AG04450 (cell line): ENCODE data around the gene NMT1. TPM values are rescaled to one million over a fixed set of nuclear protein-coding genes. Genes with fewer than 3 reads are reported as not detected.

Source experiments
- CTCF ChIA-PET: fragments of 300-600, 350-600 bp; formaldehyde crosslinking; extraction: SDS; loops from one replicate; lab custom pipeline; 2022; ENCODE audit warnings: antibody characterized with exemption, inconsistent platforms; lab: Charles Lee
- POLR2A ChIA-PET: fragments of 350-600 bp; formaldehyde crosslinking; extraction: SDS; loops from one replicate; lab custom pipeline; 2021; ENCODE audit warnings: antibody characterized with exemption, inconsistent platforms; lab: Yijun Ruan, JAX
- DNase-seq: peaks from one replicate; pipeline ENCODE4 v3.0.0-alpha.2; 2011; ENCODE audit warnings: low read depth, low spot score
- H3K27ac ChIP-seq: one replicate; pipeline ENCODE4 v1.5.1; 2012; ENCODE audit warnings: low read depth, low read length, control low read depth
- H3K27me3 ChIP-seq: one replicate; pipeline ENCODE4 v1.6.0; 2012; ENCODE audit warnings: low read length; ENCODE audit not compliant: control insufficient read depth, insufficient read depth
- H3K4me3 ChIP-seq: 2 replicates; pipeline ENCODE4 v1.5.1; 2011; ENCODE audit warnings: mild to moderate bottlenecking, low read depth, low read length, control low read depth
- H3K9me3 ChIP-seq: 2 replicates; pipeline ENCODE4 v1.5.1; 2012; ENCODE audit warnings: low read length; ENCODE audit not compliant: control insufficient read depth, insufficient read depth
- polyA plus RNA-seq: library from polyadenylated mRNA; depleted of rRNA; stranded (reverse); fragments of >200 nt; gene quantifications from 2 replicates; pipeline ENCODE4 v1.2.3, GENCODE V29; 2011
- TF ChIP-seq, protein P1 (sequence below): IDR thresholded peaks from 2 replicates; pipeline ENCODE4 v1.5.1; 2011; ENCODE audit warnings: low read depth, low read length, control low read depth, inconsistent platforms

NMT1 gene
- polyA plus RNA-seq, 1 experiment, result 63.6 TPM

DNA sequence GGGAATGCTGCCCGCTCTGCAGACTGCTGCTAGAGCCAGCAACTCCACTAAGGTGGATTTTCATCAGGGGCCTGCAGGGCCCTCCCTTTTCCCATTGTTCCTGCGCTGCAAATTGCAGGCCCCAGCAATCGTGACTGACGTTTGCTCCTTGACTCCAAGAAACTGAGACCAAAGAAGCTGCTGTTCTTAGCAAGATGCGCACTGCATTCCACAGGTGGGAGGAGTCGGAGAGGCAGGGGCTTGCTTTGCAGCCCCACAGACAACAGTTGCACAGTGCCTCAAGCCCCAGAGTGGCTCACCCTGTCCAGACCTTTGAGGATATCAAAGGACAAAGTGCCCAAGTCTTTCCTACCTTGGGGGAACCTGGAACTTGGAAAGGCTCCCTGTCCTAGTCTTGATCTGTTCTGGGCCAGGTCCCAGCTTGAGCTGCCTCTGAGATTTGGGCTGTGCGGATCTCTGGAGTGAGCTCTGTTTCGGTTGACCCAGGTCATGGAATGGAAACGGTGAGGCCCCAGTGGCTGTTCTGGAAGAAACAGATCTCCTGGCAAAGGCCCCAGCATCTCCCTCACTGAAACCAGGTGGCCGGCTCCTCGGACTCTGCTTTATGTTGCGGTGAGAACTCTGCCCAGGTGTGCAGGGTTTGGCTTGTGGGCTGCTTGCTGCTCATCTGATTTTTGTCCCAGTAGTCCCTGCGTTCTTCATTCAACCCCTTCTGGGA lies 46.3 kb downstream of the NMT1 start:
- Histone ChIP-seq H3K4me3 (no peak overlapping the region), H3K27me3 (no peaks in the 10 kb centered on the region), H3K9me3 (no peaks in the 10 kb centered on the region; the same call in 1 of the 2 replicates), H3K27ac (no peak overlapping the region)
- CTCF ChIA-PET, result interaction anchor here (1.8 kb wide), 1 partner anchor 28 kb away, joined by 9 read pairs; the partner anchor contains the start of gene ACBD4
- TF ChIP-seq, protein P1, sequence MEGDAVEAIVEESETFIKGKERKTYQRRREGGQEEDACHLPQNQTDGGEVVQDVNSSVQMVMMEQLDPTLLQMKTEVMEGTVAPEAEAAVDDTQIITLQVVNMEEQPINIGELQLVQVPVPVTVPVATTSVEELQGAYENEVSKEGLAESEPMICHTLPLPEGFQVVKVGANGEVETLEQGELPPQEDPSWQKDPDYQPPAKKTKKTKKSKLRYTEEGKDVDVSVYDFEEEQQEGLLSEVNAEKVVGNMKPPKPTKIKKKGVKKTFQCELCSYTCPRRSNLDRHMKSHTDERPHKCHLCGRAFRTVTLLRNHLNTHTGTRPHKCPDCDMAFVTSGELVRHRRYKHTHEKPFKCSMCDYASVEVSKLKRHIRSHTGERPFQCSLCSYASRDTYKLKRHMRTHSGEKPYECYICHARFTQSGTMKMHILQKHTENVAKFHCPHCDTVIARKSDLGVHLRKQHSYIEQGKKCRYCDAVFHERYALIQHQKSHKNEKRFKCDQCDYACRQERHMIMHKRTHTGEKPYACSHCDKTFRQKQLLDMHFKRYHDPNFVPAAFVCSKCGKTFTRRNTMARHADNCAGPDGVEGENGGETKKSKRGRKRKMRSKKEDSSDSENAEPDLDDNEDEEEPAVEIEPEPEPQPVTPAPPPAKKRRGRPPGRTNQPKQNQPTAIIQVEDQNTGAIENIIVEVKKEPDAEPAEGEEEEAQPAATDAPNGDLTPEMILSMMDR, result no peak
- DNase-seq, result no peak
- POLR2A ChIA-PET, result no interaction called here

DNA sequence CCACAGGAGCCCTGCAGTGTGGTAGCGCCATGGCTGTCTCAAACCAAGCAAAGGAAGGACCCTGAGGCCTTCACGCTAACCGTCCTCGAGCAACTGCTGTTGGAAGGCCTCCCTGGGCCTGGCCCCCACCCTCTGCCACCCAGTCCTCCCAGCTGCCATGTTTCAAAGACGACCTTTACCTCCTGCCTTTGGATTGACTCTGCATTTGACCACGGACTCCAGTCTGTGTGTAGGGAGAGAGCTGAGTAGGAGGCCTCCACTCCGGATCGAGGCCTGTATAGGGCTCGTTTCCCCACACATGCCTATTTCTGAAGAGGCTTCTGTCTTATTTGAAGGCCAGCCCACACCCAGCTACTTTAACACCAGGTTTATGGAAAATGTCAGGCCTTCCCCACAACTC lies 46.9 kb downstream of the NMT1 start:
- ChIA-PET POLR2A (no interaction called here), CTCF (interaction anchor here (0.6 to 1.8 kb wide), 3 partner anchors 9 to 269 kb away, joined by 3 to 9 read pairs (median 8); partner anchors contain the start of gene ACBD4)
- H3K4me3 ChIP-seq, result no peak overlapping the region
- no peak for DNase-seq
- H3K27ac ChIP-seq, result peak overlapping the region; percentile 21
- no peaks in the 10 kb centered on the region; the same call in 1 of the 2 replicates for H3K9me3 ChIP-seq
- no peaks in the 10 kb centered on the region for H3K27me3 ChIP-seq
- TF ChIP-seq, protein P1, result no peak

DNA sequence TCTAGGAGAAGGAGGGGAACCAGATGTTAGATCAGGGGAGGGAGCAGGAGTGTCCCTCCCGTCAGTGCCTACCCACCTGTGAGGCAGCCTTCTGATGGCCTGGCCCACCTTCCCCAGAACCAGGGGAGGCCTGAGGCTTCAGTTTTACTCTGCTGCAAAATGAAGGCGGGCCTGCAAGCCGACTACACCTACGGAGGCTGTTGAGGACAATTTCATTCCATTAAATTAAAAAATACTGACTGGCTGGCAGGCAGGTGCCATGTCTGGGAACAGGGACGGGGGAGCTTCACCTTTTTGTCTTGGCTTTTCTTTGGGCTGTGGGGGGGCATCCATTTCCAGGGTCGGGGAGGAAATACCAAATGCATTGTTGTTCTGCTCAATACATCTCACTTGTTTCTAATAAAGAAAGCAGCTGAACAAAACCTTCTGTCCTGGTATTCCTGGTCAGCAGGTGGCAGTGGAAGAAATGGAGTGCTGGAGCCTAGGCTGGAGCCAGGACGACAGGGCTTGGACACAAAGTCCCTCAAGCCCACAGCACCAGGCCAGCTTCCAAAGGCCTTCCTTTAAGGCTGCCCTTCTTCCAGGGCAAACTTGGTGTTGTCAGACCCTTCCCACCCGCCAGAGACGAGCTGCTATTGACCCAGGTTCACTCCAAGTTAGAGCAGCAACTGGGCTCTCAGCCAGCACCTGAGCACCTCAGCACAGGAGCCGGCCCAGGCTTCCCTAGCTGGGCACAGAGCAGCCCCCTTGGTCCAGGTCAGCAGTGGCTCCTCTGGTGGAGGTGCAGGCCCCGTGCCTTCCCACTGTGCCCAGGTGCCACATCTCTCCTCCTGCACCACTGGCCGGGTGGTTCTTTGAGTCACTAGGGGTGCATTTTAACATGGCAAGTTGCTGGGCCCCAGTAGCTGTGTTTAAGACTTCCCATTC lies 47.7 kb downstream of the NMT1 start:
- TF ChIP-seq, protein P1, result 0 out of 2 replicates have a peak, but pooled peaks have one; percentile 7
- CTCF ChIA-PET, result interaction anchor here (0.6 to 1.8 kb wide), 4 partner anchors 9 to 270 kb away, joined by 3 to 9 read pairs (median 6); partner anchors contain the start of gene ACBD4
- no peak for DNase-seq
- Histone ChIP-seq H3K27ac (peak overlapping the region; percentile 21), H3K27me3 (no peaks in the 10 kb centered on the region), H3K4me3 (no peak overlapping the region), H3K9me3 (no peaks in the 10 kb centered on the region; the same call in 1 of the 2 replicates)
- POLR2A ChIA-PET, result interaction anchor here (1.2 kb wide), 1 partner anchor 19 kb away, joined by 3 read pairs; no protein-coding TSS in a partner anchor

DNA sequence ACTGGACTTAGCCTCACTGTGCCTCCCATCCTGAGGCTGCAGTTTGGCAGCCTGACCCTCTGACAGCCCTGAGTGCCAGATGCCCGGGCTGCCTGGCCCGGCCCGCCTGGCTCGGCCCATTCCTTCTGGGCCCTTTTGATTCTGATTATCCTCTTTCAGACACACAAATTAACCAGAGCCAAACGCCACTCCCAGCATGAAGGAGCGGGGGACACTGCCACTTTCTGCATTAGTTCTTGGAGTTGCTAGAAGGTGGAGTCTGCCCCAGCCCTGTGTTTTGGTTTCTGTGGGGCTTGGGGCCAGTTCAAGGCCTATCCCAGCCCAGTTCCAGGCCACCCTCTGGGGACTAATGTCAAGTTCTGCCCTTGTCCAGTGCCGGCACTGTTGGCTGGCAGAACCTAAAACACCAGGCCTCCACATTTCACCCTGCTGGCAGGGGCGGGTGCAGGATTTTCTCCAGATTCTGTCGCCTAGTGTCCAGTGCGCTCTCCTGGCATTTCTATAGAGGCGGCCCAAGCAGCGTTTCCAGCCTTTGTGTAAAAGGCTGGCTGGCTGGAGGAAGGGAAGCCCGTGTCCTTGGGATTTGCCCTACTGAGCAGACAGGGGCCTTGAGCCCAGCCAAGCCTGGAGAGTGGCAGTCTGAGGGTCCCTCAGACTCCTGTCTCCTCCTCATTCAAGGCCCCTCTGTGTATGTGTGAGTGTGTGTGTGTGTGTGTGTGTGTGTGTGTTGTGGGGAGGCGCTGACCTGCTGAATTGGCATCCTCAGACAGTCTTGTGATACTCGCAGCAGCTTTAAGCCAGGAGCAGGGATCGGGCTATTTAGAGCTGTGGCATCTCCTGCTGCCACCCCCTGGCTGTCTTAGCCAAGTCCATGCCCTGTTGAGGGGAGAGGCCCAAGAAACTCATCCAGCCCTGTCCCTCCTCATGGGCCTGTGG lies 49.8 kb downstream of the NMT1 start:
- POLR2A ChIA-PET, result interaction anchor here (0.7 to 2.0 kb wide), 2 partner anchors 17 to 264 kb away, joined by 5 read pairs; no protein-coding TSS in a partner anchor

More for the DNA sequence above, 49.8 kb downstream of the NMT1 start:
- DNase-seq, result no peak
- TF ChIP-seq, protein P1, result no peak
- H3K9me3 ChIP-seq, result no peaks in the 10 kb centered on the region; the same call in 1 of the 2 replicates
- peak overlapping the region; percentile 11 for H3K27ac ChIP-seq
- CTCF ChIA-PET, result interaction anchor here (1.5 kb wide), 1 partner anchor 25 kb away, joined by 9 read pairs; the partner anchor contains the start of gene ACBD4
- H3K27me3 ChIP-seq, result no peaks in the 10 kb centered on the region
- H3K4me3 ChIP-seq, result no peak overlapping the region
